Measurements from ENCODE around the gene RCSD1.
A peak's percentile ranks its signal among the peaks of the same experiment; 100 is the strongest.

RCSD1 gene

DNA sequence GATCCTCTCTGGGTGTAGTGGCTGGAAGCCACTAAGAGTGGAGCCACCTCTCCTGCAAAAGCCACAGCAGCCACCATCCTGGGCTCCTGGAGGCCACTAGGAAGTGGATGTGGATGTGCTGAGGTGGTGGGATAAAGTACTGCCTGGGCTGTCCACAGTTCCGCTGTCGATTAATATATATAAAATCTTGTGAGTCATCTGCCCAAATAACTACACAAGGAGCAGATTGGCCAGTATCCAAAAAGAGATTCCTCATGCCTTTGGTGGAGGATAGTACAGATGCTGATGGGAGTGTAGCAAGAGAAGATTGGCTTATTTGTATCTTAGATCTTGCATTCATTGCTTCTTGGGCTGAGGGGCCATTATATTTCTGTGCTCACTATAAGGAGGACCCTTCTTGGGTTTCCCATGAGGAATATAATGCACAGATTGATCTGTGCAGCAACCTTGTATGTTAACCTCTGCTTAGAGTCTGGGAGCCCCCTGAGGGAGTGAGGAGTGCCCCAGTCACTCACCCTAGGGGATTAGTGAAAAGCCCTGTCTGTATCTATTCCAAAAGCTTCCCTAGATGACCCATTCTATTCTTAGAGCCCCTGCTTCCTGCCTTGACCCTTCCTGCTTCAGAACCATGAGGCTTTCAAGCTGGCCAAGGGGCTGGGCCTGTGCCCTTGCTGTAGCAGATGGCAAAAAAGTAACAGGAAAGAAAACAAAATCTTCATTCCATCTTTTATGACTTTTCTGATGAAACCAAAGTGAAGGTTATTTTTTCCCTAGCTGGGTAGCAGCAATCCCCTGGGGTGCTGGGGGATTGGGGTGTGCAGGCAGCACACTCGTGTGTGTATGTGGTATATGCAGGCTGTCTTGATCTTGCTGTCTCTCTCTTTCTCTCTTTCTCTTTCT lies 31.7 kb downstream of the RCSD1 start:
- no peaks in the 10 kb centered on the region for H3K9me3 ChIP-seq (ENCODE audit: control insufficient read depth in 5 of 5, low read length in 5 of 5)
- H3K27me3 ChIP-seq (ENCODE audit: control insufficient read depth in 5 of 5, insufficient read depth in 4 of 5, low read length in 5 of 5), result no peaks in the 10 kb centered on the region
- peak overlapping the region in 1 of 5 donors; percentile 30 for H3K9ac ChIP-seq (ENCODE audit: low read length in 5 of 5)
- H3K36me3 ChIP-seq (ENCODE audit: control insufficient read depth in 5 of 5, insufficient read depth in 5 of 5, low read length in 5 of 5), result no peaks in the 10 kb centered on the region
- H3K4me3 ChIP-seq (ENCODE audit: low read depth in 1 of 5, low read length in 5 of 5), result no peak overlapping the region
- peaks cover 3 to 74% (median 25%) of the 10 kb centered on the region in 5 donors for H3K4me1 ChIP-seq (ENCODE audit: control insufficient read depth in 5 of 5, insufficient read depth in 5 of 5, low read length in 5 of 5)
- peak overlapping the region; percentile 25 for H3K27ac ChIP-seq (ENCODE audit: low read depth, low read length)

DNA sequence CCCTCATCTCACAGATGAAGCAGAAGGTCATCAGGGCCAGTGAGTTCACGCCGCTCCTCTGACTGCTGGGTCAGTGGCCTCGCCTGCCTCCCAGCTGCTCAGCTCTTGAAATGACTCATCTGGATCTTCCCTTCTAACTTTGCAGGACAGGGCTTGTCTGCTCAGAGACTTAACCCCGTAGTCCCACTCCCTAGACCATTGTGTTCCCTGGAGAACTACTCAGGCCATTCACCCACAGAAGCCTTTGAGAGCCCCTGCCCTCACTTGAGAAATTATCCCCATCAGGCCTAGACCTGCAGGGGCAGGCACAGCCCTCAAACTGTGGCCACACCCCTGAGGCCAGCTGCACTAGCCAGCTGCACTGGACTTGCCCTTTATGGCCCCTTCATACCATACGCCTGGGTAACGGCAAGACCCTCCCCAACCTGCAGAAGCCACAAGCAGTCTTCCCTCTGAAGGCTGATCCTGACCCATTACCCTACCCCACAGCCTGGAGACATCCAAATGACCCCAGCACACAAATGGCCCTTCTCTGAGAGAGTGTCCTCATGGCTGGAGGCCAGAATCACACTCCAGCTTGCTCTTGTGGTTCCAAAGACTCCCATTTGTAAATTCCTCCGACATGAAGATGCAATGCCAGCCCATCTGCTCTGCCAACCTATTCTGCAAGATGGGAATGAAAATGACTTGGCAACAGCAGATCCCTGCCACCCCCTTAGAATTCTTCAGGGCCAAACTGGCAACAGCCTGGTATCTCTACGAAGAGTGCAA lies 33.2 kb downstream of the RCSD1 start:
- Histone ChIP-seq H3K27ac (ENCODE audit: low read depth, low read length) (peak overlapping the region; percentile 27), H3K4me1 (ENCODE audit: control insufficient read depth in 5 of 5, insufficient read depth in 5 of 5, low read length in 5 of 5) (peaks cover 3 to 63% (median 25%) of the 10 kb centered on the region in 5 donors), H3K36me3 (ENCODE audit: control insufficient read depth in 5 of 5, insufficient read depth in 5 of 5, low read length in 5 of 5) (no peaks in the 10 kb centered on the region), H3K9ac (ENCODE audit: low read length in 5 of 5) (no peak overlapping the region), H3K27me3 (ENCODE audit: control insufficient read depth in 5 of 5, insufficient read depth in 4 of 5, low read length in 5 of 5) (no peaks in the 10 kb centered on the region), H3K9me3 (ENCODE audit: control insufficient read depth in 5 of 5, low read length in 5 of 5) (no peaks in the 10 kb centered on the region), H3K4me3 (ENCODE audit: low read depth in 1 of 5, low read length in 5 of 5) (no peak overlapping the region)

DNA sequence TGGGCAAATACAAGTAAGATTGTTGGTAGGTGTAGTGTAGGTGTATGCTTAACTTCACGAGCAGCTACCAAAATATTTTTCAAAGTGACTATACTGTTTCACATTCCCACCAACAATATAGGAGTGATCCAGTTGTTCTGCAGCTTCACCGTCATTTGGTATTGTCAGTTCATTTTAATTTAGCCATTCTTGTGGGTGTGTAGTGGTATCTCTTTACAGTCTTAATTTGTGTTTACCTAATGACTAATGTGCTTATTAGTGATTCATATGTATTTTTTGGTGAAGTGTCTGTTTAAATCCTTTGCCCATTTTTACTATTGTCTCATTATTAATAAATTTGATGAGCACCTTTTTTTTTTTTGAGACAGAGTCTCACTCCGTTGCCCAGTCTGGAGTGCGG lies 35.4 kb downstream of the RCSD1 start:
- Histone ChIP-seq H3K4me1 (ENCODE audit: control insufficient read depth in 5 of 5, insufficient read depth in 5 of 5, low read length in 5 of 5) (peaks cover 0 to 52% (median 25%) of the 10 kb centered on the region in 5 donors), H3K4me3 (ENCODE audit: low read depth in 1 of 5, low read length in 5 of 5) (no peak overlapping the region), H3K27me3 (ENCODE audit: control insufficient read depth in 5 of 5, insufficient read depth in 4 of 5, low read length in 5 of 5) (no peaks in the 10 kb centered on the region), H3K9ac (ENCODE audit: low read length in 5 of 5) (no peak overlapping the region), H3K36me3 (ENCODE audit: control insufficient read depth in 5 of 5, insufficient read depth in 5 of 5, low read length in 5 of 5) (no peaks in the 10 kb centered on the region), H3K9me3 (ENCODE audit: control insufficient read depth in 5 of 5, low read length in 5 of 5) (no peaks in the 10 kb centered on the region), H3K27ac (ENCODE audit: low read depth, low read length) (no peak overlapping the region)

DNA sequence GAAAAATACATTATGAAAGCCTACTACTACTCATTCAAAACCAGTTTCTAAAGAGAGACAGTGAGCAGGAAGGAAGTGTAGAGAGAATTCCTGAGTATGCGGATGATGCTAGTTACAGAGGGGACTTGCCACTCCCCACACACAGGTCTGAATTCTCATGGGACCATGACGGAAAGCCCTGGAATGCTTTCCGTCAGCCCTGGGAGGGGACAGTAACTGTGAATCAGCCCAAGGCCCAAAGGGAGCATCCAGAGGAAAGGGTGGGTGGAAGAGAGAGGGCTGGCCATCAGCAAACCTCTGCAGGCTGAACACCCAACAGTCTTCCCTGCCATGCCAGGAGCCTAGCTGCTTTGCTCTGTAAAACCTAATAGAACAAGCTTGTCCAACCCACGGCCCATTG lies 36.4 kb downstream of the RCSD1 start:
- peaks cover 0 to 43% (median 21%) of the 10 kb centered on the region in 5 donors for H3K4me1 ChIP-seq (ENCODE audit: control insufficient read depth in 5 of 5, insufficient read depth in 5 of 5, low read length in 5 of 5)

DNA sequence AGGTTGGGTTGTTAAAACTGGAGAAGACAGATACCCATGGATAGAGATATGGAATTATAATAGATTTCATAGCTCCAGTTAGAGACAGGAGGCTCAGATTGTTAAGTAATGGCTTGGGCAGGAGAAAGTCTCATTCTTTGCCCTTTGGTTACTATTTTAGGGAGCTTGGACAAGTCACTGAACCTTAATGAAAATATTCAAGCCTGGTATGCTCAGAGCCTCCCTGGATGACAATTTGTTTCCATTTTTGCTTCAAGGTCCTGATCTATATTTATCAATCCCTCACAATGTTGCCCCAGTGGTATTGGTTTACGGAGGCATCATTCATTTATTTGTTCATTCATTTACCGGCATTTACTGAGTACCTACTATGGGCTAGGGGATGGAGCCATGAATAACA lies 37.5 kb downstream of the RCSD1 start:
- H3K4me3 ChIP-seq (ENCODE audit: low read depth in 1 of 5, low read length in 5 of 5), result no peak overlapping the region
- H3K9ac ChIP-seq (ENCODE audit: low read length in 5 of 5), result no peak overlapping the region
- H3K36me3 ChIP-seq (ENCODE audit: control insufficient read depth in 5 of 5, insufficient read depth in 5 of 5, low read length in 5 of 5), result no peaks in the 10 kb centered on the region
- H3K27ac ChIP-seq (ENCODE audit: low read depth, low read length), result no peak overlapping the region
- H3K4me1 ChIP-seq (ENCODE audit: control insufficient read depth in 5 of 5, insufficient read depth in 5 of 5, low read length in 5 of 5), result peaks cover 0 to 39% (median 13%) of the 10 kb centered on the region in 5 donors
- no peaks in the 10 kb centered on the region for H3K27me3 ChIP-seq (ENCODE audit: control insufficient read depth in 5 of 5, insufficient read depth in 4 of 5, low read length in 5 of 5)
- H3K9me3 ChIP-seq (ENCODE audit: control insufficient read depth in 5 of 5, low read length in 5 of 5), result no peaks in the 10 kb centered on the region

More for the DNA sequence above, 36.4 kb downstream of the RCSD1 start:
- Histone ChIP-seq H3K36me3 (ENCODE audit: control insufficient read depth in 5 of 5, insufficient read depth in 5 of 5, low read length in 5 of 5) (no peaks in the 10 kb centered on the region), H3K27ac (ENCODE audit: low read depth, low read length) (no peak overlapping the region), H3K9ac (ENCODE audit: low read length in 5 of 5) (no peak overlapping the region), H3K4me3 (ENCODE audit: low read depth in 1 of 5, low read length in 5 of 5) (no peak overlapping the region), H3K9me3 (ENCODE audit: control insufficient read depth in 5 of 5, low read length in 5 of 5) (no peaks in the 10 kb centered on the region), H3K27me3 (ENCODE audit: control insufficient read depth in 5 of 5, insufficient read depth in 4 of 5, low read length in 5 of 5) (no peaks in the 10 kb centered on the region)

DNA sequence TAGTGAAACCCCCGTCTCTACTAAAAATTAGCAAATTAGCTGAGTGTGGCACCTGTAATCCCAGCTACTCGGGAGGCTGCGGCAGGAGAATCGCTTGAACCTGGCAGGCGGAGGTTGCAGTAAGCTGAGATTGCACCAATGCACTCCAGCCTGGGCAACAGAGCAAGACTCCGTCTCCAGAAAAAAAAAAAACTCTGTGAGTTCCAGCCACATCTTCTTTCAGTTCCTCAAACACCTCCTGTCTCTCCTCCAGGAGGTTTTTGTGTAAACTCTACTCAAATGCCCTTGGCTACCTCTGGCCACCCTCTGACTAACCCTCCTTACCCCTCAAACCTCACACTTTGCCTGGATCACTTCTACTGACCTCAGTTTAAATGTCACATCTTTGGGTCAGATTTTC lies 38.1 kb downstream of the RCSD1 start:
- no peak overlapping the region for H3K9ac ChIP-seq (ENCODE audit: low read length in 5 of 5)
- peaks cover 0 to 33% (median 7%) of the 10 kb centered on the region in 5 donors for H3K4me1 ChIP-seq (ENCODE audit: control insufficient read depth in 5 of 5, insufficient read depth in 5 of 5, low read length in 5 of 5)
- no peak overlapping the region for H3K4me3 ChIP-seq (ENCODE audit: low read depth in 1 of 5, low read length in 5 of 5)
- H3K27ac ChIP-seq (ENCODE audit: low read depth, low read length), result no peak overlapping the region
- peaks cover 0 to 5% (median 0%) of the 10 kb centered on the region in 5 donors for H3K36me3 ChIP-seq (ENCODE audit: control insufficient read depth in 5 of 5, insufficient read depth in 5 of 5, low read length in 5 of 5)
- H3K27me3 ChIP-seq (ENCODE audit: control insufficient read depth in 5 of 5, insufficient read depth in 4 of 5, low read length in 5 of 5), result no peaks in the 10 kb centered on the region
- H3K9me3 ChIP-seq (ENCODE audit: control insufficient read depth in 5 of 5, low read length in 5 of 5), result no peaks in the 10 kb centered on the region

DNA sequence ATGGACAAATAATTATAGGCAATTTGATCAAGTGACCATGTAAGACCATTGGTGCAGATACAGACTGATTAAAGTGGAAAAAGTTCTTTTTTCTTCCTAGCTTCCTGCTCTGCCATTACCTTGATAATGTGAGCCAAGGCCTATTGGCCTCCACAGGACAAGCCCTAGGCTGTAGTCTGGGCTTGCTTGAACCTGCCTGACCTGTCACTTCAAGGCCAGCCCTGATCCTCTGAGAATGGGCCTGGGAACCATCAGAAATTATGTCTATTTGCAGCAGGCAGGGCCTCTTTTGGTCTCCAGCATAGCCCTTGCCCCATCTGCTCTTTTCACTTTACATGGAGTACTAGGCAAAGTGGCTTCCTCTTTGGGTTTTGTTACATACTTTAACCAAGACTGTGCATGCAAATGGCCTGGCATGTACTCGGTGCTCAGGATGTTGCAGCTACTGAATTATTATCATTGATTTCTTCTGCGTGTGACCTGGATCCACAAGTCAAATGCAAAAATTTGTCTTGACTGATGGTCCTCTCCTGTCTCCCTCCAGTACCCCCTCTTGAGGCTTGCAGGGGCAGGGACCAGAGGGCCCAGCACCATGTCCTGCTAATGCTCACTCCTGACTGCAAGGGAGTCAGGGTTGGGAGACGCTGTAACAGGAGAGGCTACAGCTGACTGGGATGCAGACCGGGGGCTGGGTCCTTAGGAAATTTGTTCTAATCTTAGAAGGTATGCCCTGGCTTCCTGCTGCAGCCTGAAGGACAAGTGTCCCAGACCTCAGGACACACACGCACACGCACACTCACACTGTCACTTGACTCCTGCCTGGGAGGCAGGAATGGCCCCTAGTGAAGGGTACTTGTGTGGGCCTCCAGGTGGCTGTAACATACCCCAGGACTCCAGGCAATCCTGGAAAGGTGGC lies 39.4 kb downstream of the RCSD1 start:
- Histone ChIP-seq H3K9me3 (ENCODE audit: control insufficient read depth in 5 of 5, low read length in 5 of 5) (no peaks in the 10 kb centered on the region), H3K27me3 (ENCODE audit: control insufficient read depth in 5 of 5, insufficient read depth in 4 of 5, low read length in 5 of 5) (no peaks in the 10 kb centered on the region), H3K4me3 (ENCODE audit: low read depth in 1 of 5, low read length in 5 of 5) (no peak overlapping the region), H3K27ac (ENCODE audit: low read depth, low read length) (no peak overlapping the region), H3K4me1 (ENCODE audit: control insufficient read depth in 5 of 5, insufficient read depth in 5 of 5, low read length in 5 of 5) (peaks cover 0 to 27% (median 0%) of the 10 kb centered on the region in 5 donors), H3K9ac (ENCODE audit: low read length in 5 of 5) (no peak overlapping the region), H3K36me3 (ENCODE audit: control insufficient read depth in 5 of 5, insufficient read depth in 5 of 5, low read length in 5 of 5) (peaks cover 0 to 13% (median 0%) of the 10 kb centered on the region in 5 donors)

DNA sequence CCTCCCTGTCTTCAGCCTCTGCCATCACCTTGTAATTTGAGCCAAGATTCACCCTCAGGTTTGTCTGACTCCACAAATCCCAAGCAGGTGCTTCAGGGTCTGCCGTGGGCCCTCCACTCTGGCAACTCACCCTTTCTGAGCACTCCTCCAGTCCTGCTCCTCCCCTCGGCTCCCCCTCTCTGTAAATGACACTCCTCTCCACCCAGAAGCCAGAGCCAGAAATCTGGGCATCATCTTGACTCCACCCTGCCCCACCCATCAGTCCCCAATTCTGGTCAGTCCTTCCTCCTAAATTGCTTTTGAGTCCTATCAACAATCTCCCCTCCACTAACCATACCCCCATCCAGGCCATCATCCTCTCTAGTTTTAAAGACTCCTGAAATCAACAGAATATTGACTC lies 40.5 kb downstream of the RCSD1 start:
- Histone ChIP-seq H3K4me3 (ENCODE audit: low read depth in 1 of 5, low read length in 5 of 5) (no peak overlapping the region), H3K9ac (ENCODE audit: low read length in 5 of 5) (no peak overlapping the region), H3K36me3 (ENCODE audit: control insufficient read depth in 5 of 5, insufficient read depth in 5 of 5, low read length in 5 of 5) (peaks cover 0 to 13% (median 0%) of the 10 kb centered on the region in 5 donors), H3K27me3 (ENCODE audit: control insufficient read depth in 5 of 5, insufficient read depth in 4 of 5, low read length in 5 of 5) (no peaks in the 10 kb centered on the region), H3K4me1 (ENCODE audit: control insufficient read depth in 5 of 5, insufficient read depth in 5 of 5, low read length in 5 of 5) (peaks cover 0 to 27% (median 0%) of the 10 kb centered on the region in 5 donors), H3K9me3 (ENCODE audit: control insufficient read depth in 5 of 5, low read length in 5 of 5) (no peaks in the 10 kb centered on the region), H3K27ac (ENCODE audit: low read depth, low read length) (no peak overlapping the region)

DNA sequence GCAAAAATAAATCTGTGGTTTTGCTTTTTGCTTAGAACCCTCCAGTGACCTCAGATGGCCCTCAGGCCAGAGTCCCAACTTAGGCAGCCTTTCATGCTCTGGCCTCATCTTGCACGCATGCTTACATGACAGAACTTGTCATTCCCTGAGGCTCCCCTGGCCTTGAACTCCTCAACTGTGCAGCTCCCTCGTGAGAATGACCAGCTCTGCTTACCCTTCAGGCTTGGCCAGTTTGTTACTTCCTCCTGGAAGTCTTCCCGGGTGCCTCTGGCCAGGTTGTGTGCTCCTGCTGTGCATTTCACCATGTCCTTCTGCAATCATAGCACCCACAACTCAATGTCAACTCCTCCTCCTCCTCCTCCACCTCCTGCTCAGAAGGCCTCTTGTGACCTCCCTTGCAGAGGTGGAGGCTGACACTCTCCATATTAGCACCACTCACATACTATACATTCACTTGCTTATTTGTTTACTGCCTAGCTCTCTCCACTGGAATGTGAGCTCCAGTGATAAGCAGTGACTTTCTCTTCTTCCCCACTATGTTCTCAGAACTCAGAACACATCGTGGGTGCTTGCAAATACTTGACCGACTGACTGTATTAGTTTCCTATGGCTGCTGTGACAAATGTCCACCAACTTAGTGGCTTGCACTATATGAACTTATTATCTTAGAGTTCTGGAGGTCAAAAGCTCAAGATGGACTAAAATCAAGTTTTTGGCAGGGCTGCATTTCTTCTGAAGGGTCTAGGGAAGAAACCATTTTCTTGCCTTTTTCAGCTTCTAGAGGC lies 41.9 kb downstream of the RCSD1 start:
- H3K27me3 ChIP-seq (ENCODE audit: control insufficient read depth in 5 of 5, insufficient read depth in 4 of 5, low read length in 5 of 5), result peaks cover 0 to 3% (median 0%) of the 10 kb centered on the region in 5 donors
- peaks cover 0 to 17% (median 0%) of the 10 kb centered on the region in 5 donors for H3K4me1 ChIP-seq (ENCODE audit: control insufficient read depth in 5 of 5, insufficient read depth in 5 of 5, low read length in 5 of 5)
- no peak overlapping the region for H3K27ac ChIP-seq (ENCODE audit: low read depth, low read length)
- peaks cover 0 to 13% (median 0%) of the 10 kb centered on the region in 5 donors for H3K36me3 ChIP-seq (ENCODE audit: control insufficient read depth in 5 of 5, insufficient read depth in 5 of 5, low read length in 5 of 5)
- H3K9me3 ChIP-seq (ENCODE audit: control insufficient read depth in 5 of 5, low read length in 5 of 5), result no peaks in the 10 kb centered on the region
- no peak overlapping the region for H3K4me3 ChIP-seq (ENCODE audit: low read depth in 1 of 5, low read length in 5 of 5)
- H3K9ac ChIP-seq (ENCODE audit: low read length in 5 of 5), result no peak overlapping the region

All from subcutaneous abdominal adipose tissue (tissue), 5 donors.